ENCODE data around the gene JUND. TPM values are rescaled to one million over a fixed set of nuclear protein-coding genes. Genes with fewer than 3 reads are reported as not detected.

Gene JUND
- total RNA-seq, 4 donors from 2014 or later, result 629 to 753 (median 680) TPM

- no peak for TF ChIP-seq POLR2A (IDR thresholded peaks at IDR 0.05)
- no peak for TF ChIP-seq CTCF (IDR thresholded peaks at IDR 0.05)
- peaks cover 4 to 35% (median 19%) of the 10 kb centered on the region in 4 donors for H3K4me1 ChIP-seq
- peak overlapping the region; percentile 58 to 81 (median 74) for H3K4me3 ChIP-seq
- H3K27me3 ChIP-seq, result no peaks in the 10 kb centered on the region
- no peaks in the 10 kb centered on the region for H3K9me3 ChIP-seq
- peak overlapping the region; percentile 93 to 99 (median 99) for H3K27ac ChIP-seq
- no peaks in the 10 kb centered on the region for H3K36me3 ChIP-seq
- no peak for DNase-seq
Measured at GRCh38 chr19:18291019-18291524, 9.7 kb upstream of the JUND start.

- peak in 2 of 3 donors; percentile 81 to 88 for DNase-seq
- TF ChIP-seq CTCF (IDR thresholded peaks at IDR 0.05) (no peak), POLR2A (IDR thresholded peaks at IDR 0.05) (no peak)
- Histone ChIP-seq H3K36me3 (no peaks in the 10 kb centered on the region), H3K9me3 (no peaks in the 10 kb centered on the region), H3K27me3 (no peaks in the 10 kb centered on the region), H3K4me1 (peaks cover 4 to 36% (median 19%) of the 10 kb centered on the region in 4 donors), H3K27ac (peak overlapping the region; percentile 93 to 99 (median 99)), H3K4me3 (no peak overlapping the region)
Measured at GRCh38 chr19:18290302-18291018, 9.0 kb upstream of the JUND start.

GRCh38 chr19:18289471-18290301, 8.3 kb upstream of the JUND start:
- Histone ChIP-seq H3K4me3 (no peak overlapping the region), H3K27ac (peak overlapping the region; percentile 93 to 99 (median 99)), H3K27me3 (no peaks in the 10 kb centered on the region), H3K4me1 (peaks cover 4 to 44% (median 19%) of the 10 kb centered on the region in 4 donors), H3K36me3 (no peaks in the 10 kb centered on the region), H3K9me3 (no peaks in the 10 kb centered on the region)
- DNase-seq, result no peak
- TF ChIP-seq POLR2A (IDR thresholded peaks at IDR 0.05) (no peak), CTCF (IDR thresholded peaks at IDR 0.05) (no peak)

GRCh38 chr19:18287836-18288772, 6.7 kb upstream of the JUND start:
- no peak overlapping the region for H3K4me3 ChIP-seq
- TF ChIP-seq POLR2A (IDR thresholded peaks at IDR 0.05) (no peak), CTCF (IDR thresholded peaks at IDR 0.05) (no peak)
- no peak for DNase-seq
- H3K27me3 ChIP-seq, result no peaks in the 10 kb centered on the region
- peak overlapping the region in 1 of 4 donors; percentile 51 for H3K27ac ChIP-seq
- no peaks in the 10 kb centered on the region for H3K36me3 ChIP-seq
- H3K9me3 ChIP-seq, result no peaks in the 10 kb centered on the region
- H3K4me1 ChIP-seq, result peaks cover 0 to 44% (median 18%) of the 10 kb centered on the region in 4 donors

Data from Peyer's patch (tissue), 4 donors.